ENCODE data around the gene DAGLB. TPM values are rescaled to one million over a fixed set of nuclear protein-coding genes. Genes with fewer than 3 reads are reported as not detected.

The DAGLB gene
- total RNA-seq (2013; cell fraction: nucleolus; rRNA removed), result 35.2 and 40.8 TPM in 2 replicates
- 7.4 and 9.5 TPM in 2 replicates for total RNA-seq (2014; rRNA removed)
- total RNA-seq (2014; rRNA removed; fragmentation: Illumina TruSeq; extraction: Trizol), result 5.7 and 5.9 TPM in 2 replicates
- 12.4 and 13.3 TPM in 2 replicates for total RNA-seq (2021)
- polyA plus RNA-seq (2011; ENCODE audit: low read depth), result 6.4 TPM
- 5.1 and 12.8 TPM in 2 replicates for polyA plus RNA-seq (2011; rRNA removed)
- 11.0 and 14.7 TPM in 2 replicates for polyA plus RNA-seq (2011; cell fraction: cytosol; rRNA removed)
- polyA plus RNA-seq (2011; cell fraction: nucleus; rRNA removed), result 20.0 and 24.0 TPM in 2 replicates
- polyA plus RNA-seq (2012), result 5.2 and 6.5 TPM in 2 replicates
- 2.7 and 6.2 TPM in 2 replicates for polyA plus RNA-seq (2014; fragmentation: Illumina TruSeq; extraction: Trizol)
- polyA plus RNA-seq (2014; fragmentation: Nextera tagmentation; extraction: Ambion mirVana), result 1 to 10 TPM; 1.2 to 2.4 TPM
- polyA plus RNA-seq (2014; rRNA removed), result 10.5 and 10.8 TPM in 2 replicates
- 10 to 100 TPM; 10.6 to 11.0 TPM for polyA plus RNA-seq (2016; fragmentation: Nextera tagmentation; extraction: Ambion mirVana)
- 17.5 and 30.1 TPM in 2 replicates for polyA minus RNA-seq (2011; rRNA and poly(A)+ RNA removed)
- 6.5 and 11.4 TPM in 2 replicates for polyA minus RNA-seq (2011; cell fraction: cytosol; rRNA and poly(A)+ RNA removed)
- polyA minus RNA-seq (2011; cell fraction: nucleus; rRNA and poly(A)+ RNA removed), result 13.7 and 21.4 TPM in 2 replicates
- Bru-seq, nascent RNA, result percentile 56 among the genes with signal in this experiment
- percentile 57 among the genes with signal in this experiment for BruChase-seq, experiment 1, labeled RNA remaining after a 6-hour chase
- BruChase-seq, experiment 2, labeled RNA remaining after a 2-hour chase, result percentile 60 among the genes with signal in this experiment
- long read RNA-seq, experiment 1, partial matches to known transcripts, result 2 of 8 reads
- long read RNA-seq, experiment 1, other reads (novel, unspliced or antisense), result 2 of 8 reads
- long read RNA-seq, experiment 2, partial matches to known transcripts, result 4 of 9 reads
- long read RNA-seq, experiment 2, other reads (novel, unspliced or antisense), result 3 of 9 reads

DNA sequence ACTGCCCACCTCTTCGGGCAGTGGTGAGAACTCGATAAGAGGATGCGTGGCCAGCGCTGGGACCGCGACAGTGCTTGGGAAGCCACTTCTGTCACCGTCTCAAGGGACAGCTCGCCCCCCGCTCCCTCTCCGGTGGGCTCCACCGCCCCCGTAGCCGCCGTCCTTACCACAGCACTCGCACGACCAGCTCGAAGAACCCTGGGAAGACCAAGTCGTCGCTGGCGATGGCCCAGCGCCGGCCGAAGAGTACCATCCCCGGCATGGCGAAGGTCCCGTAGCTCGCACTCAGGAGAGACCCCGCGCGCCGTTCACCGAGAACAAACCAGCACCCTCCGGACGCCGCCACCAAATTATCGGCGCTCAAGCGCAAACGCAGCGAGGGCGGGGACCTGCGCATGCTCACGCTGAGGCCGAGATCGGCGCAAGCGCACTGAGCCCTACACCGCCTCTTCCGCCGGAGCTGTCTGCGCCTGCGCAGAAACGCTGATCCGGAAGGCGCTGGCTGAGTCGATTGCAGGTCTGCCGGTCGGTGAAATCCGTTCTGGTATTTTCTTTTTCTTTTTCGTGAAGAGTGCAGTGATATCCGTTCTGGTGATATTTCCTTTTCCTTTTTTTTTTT lies at the start of gene DAGLB:
DAGLB (minus strand) TSS at position 374 of the 619 bp plus-strand sequence; CDS start at position 262, 112 bp downstream.
- Histone ChIP-seq H3K27ac (ENCODE audit: control insufficient read depth, insufficient read depth) (peak within 1 kb of the TSS; percentile 78), H3K9ac (ENCODE audit: control insufficient read depth, insufficient read depth, low read length) (peak within 1 kb of the TSS; percentile 92), H3K36me3 (ENCODE audit: control insufficient read depth in 2 of 2, insufficient read depth in 2 of 2, low read length in 1 of 2) (peaks cover 0 to 4% of the 10 kb centered on the region in 2 experiments; a peak in 1 of 4 replicates), H3K27me3 (replicated peaks in 1 of 2; ENCODE audit: control insufficient read depth in 2 of 2, insufficient read depth in 2 of 2, low read length in 1 of 2) (no peaks in the 10 kb centered on the region), H3K79me2 (ENCODE audit: control insufficient read depth, insufficient read depth, low read length) (peaks cover 12% of the 10 kb centered on the region), H3K9me3 (replicated peaks; ENCODE audit: control insufficient read depth, insufficient read depth, low read length) (no peaks in the 10 kb centered on the region), H4K20me1 (ENCODE audit: control insufficient read depth, insufficient read depth) (no peaks in the 10 kb centered on the region), H3K4me1 (ENCODE audit: control insufficient read depth, insufficient read depth, low read length) (no peaks in the 10 kb centered on the region; the same call in 1 of the 2 replicates), H3K4me2 (ENCODE audit: control insufficient read depth, insufficient read depth) (peak within 1 kb of the TSS; percentile 98), H3K4me3 (peak within 1 kb of the TSS; percentile 81), H2AFZ (ENCODE audit: control insufficient read depth, low read depth, low read length) (peak within 1 kb of the TSS; percentile 99)
- SMC1A ChIA-PET (ENCODE audit: uncharacterized antibody, unreplicated experiment), result interaction anchor here (0.8 to 1.8 kb wide), 3 partner anchors 11 to 62 kb away, joined by 3 to 9 read pairs (median 5); no protein-coding TSS in a partner anchor
- in situ Hi-C loops (cut with MboI), result no loop called here
- FAIRE-seq (peak; percentile 83), ATAC-seq (peak; percentile 95), DNase-seq (ENCODE audit: low read depth, low spot score) (peak; percentile 85)
- CTCF ChIA-PET, result interaction anchor here (1.0 to 3.7 kb wide), 2 partner anchors 10 to 31 kb away, joined by 4 to 21 read pairs; no protein-coding TSS in a partner anchor
- POLR2A ChIA-PET, result interaction anchor here (0.5 to 1.3 kb wide), 7 partner anchors 32 to 1751 kb away, joined by 3 to 7 read pairs (median 5); partner anchors contain the start of genes AIMP2 and PMS2
- BruUV-seq (replicated peaks), result no TSS peak
- intact Hi-C loops (cut with micrococcal nuclease; ENCODE audit: unreplicated experiment), result loop anchor here (10.0 kb wide), 1 partner anchor 443 kb away; the partner anchor contains the start of genes AIMP2 and PMS2
- RAD21 ChIA-PET (ENCODE audit: unreplicated experiment), result interaction anchor here (0.7 to 1.6 kb wide), 7 partner anchors 10 to 590 kb away, joined by 3 to 4 read pairs (median 3); no protein-coding TSS in a partner anchor
- WGBS (ENCODE audit: insufficient coverage, insufficient replicate concordance, low lambda C conversion rate, missing lambda C conversion rate), result under 1% methylated on average over 60 of the region's 61 CpGs
- TF ChIP-seq CHD4 (IDR thresholded peaks at IDR 0.05) (no peak), BRCA1 (IDR thresholded peaks at IDR 0.05; ENCODE audit: low read depth, low read length) (no peak), WRNIP1 (IDR thresholded peaks at IDR 0.05; ENCODE audit: borderline replicate concordance, low read depth, low read length) (no peak), BCLAF1 (IDR thresholded peaks at IDR 0.05) (no peak), ZNF384 (IDR thresholded peaks at IDR 0.05; ENCODE audit: borderline replicate concordance, low read depth, low read length) (no peak), NFXL1 (IDR thresholded peaks at IDR 0.05; ENCODE audit: borderline replicate concordance) (no peak)
- TF ChIP-seq, protein P1, sequence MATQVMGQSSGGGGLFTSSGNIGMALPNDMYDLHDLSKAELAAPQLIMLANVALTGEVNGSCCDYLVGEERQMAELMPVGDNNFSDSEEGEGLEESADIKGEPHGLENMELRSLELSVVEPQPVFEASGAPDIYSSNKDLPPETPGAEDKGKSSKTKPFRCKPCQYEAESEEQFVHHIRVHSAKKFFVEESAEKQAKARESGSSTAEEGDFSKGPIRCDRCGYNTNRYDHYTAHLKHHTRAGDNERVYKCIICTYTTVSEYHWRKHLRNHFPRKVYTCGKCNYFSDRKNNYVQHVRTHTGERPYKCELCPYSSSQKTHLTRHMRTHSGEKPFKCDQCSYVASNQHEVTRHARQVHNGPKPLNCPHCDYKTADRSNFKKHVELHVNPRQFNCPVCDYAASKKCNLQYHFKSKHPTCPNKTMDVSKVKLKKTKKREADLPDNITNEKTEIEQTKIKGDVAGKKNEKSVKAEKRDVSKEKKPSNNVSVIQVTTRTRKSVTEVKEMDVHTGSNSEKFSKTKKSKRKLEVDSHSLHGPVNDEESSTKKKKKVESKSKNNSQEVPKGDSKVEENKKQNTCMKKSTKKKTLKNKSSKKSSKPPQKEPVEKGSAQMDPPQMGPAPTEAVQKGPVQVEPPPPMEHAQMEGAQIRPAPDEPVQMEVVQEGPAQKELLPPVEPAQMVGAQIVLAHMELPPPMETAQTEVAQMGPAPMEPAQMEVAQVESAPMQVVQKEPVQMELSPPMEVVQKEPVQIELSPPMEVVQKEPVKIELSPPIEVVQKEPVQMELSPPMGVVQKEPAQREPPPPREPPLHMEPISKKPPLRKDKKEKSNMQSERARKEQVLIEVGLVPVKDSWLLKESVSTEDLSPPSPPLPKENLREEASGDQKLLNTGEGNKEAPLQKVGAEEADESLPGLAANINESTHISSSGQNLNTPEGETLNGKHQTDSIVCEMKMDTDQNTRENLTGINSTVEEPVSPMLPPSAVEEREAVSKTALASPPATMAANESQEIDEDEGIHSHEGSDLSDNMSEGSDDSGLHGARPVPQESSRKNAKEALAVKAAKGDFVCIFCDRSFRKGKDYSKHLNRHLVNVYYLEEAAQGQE (IDR thresholded peaks at IDR 0.05; ENCODE audit: low read depth, low read length), result no peak
